22Rv1 (cell line): ENCODE results near the gene LRRC72.

Experiments used
- H3K27ac ChIP-seq: fragments of 450-650 bp; 2 replicates; pipeline ENCODE4 v1.5.1; 2017
- CTCF ChIP-seq: fragments of 450-650 bp; IDR thresholded peaks from 2 replicates; pipeline ENCODE4 v1.5.1; 2017; ENCODE audit warnings: mild to moderate bottlenecking
- ZFX ChIP-seq: fragments of 450-650 bp; IDR thresholded peaks from 2 replicates; pipeline ENCODE4 v1.6.1; 2017; ENCODE audit warnings: antibody characterized with exemption, borderline replicate concordance

LRRC72 gene

GRCh38 chr7:16526742-16527540, at the start of gene LRRC72:
Gene LRRC72, plus strand, starts transcription at chr7:16526825. Its CDS starts 128 bp downstream, at chr7:16526953.
- no peak within 1 kb of the TSS for H3K27ac ChIP-seq
- TF ChIP-seq CTCF (no peak), ZFX (no peak)

- TF ChIP-seq ZFX (no peak), CTCF (no peak)
- no peak overlapping the region for H3K27ac ChIP-seq
These were observed 47.5 kb upstream of the LRRC72 start for GRCh38 chr7:16479161-16479560.

- TF ChIP-seq ZFX (no peak), CTCF (no peak)
- no peak overlapping the region for H3K27ac ChIP-seq
These were observed 47.0 kb upstream of the LRRC72 start for GRCh38 chr7:16479591-16479990.

GRCh38 chr7:16484453-16485158, 42.0 kb upstream of the LRRC72 start:
- H3K27ac ChIP-seq: peak overlapping the region; percentile 78
- TF ChIP-seq CTCF: no peak
- TF ChIP-seq ZFX: no peak

GRCh38 chr7:16491148-16491547, 35.5 kb upstream of the LRRC72 start:
- no peak for TF ChIP-seq CTCF
- no peak for TF ChIP-seq ZFX
- peak overlapping the region; percentile 12; the same call in 1 of the 2 replicates for H3K27ac ChIP-seq

- peak overlapping the region; percentile 76 for H3K27ac ChIP-seq
- TF ChIP-seq CTCF (no peak), ZFX (no peak)
These were observed 34.0 kb upstream of the LRRC72 start for GRCh38 chr7:16492513-16493062.

- peak overlapping the region; percentile 76 for H3K27ac ChIP-seq
- TF ChIP-seq ZFX: no peak
- no peak for TF ChIP-seq CTCF
These were observed 33.4 kb upstream of the LRRC72 start for GRCh38 chr7:16493266-16493665.
